Fibroblast of skin of left biceps (primary cell): ENCODE data around the gene CKAP2.
"Not testable (repeated sequence)": the region's sequence is repeated elsewhere in the genome, so short reads cannot be mapped to it uniquely, and the experiment has no call there.

ENCODE experiments used
- DNase-seq, 2 experiments: peaks; one replicate each; pipeline ENCODE4 v3.0.0-alpha.2; 2013; ENCODE audit warnings: low read depth in 2 of 2

The CKAP2 gene

DNA sequence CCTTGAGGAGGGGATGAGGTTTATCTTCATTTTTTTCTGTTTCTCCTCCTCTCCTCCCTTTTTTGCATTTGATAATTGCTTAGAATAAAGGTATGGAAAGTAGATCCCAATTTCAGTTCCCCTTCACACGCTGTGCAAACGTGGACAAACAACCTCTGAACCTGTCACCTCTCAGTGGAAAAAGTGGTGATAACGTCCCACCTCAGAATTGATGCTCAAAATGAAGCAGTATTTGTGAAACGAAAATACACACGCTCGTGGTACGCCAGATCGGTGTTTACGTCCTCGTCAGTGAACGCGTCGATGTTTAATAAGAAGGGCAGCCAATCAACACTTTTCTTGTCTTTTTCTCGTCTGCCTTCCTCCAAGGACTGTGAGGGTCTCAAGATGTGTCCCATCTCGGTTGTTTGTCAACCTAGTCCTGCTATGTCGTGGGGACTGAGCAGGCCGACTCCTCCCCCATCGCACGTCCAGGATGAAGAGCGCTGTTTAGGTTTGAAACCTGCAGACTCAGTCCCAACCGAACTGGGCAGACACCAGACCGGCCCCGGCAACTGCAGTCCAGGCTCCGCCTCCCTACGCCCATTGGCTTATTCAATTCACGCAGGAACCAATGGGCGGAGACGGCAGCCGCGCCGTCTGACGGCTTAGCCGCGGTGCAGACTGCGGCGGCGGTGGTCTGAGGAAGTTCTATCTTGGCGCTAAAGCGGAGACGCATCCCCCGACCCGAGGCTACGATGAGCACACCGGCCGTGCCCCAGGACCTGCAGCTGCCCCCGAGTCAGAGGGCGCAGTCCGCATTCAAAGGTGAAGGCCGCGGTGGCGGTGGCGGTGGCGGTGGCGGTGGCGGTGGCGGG lies at the start of gene CKAP2:
Gene CKAP2, plus strand, starts transcription at position 659 of the 857 bp plus-strand sequence. Its CDS starts 79 bp downstream, at position 738.
- peak; percentile 65 to 74 for DNase-seq

DNA sequence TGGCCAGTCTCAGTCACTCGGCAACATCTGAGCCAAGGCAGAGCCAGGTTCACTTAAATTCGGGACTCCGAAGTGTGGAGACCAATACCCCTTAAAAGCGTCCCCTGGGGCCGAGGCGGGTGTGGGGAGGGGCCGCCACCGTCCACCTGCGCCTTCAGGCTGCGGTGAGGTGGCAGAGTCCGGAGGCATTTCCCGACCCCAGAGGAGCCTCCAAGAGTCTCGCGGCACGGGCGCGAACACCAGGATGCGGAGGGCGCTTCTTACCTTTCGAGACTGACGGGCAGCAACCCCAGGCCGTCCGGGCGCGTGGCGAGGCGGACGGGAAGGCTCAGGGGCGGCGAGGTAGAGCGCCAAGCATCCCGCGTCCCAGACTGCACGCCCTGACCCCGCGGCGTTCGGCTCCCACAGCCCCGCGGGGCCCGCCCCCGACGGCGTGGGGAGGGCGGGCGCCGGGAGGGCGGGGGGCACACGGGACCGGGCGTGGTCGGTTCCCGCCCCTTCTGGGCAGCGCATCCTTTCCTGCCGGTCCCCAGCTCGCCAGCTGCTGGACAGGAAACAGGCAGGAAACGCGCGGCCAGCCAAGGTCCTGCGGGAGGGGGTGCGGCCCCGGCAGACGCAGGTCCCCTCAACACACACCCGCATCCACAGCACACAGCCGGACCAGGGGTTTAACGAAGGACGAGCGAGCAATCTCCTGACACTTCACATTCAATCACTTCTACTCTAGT lies 49.3 kb upstream of the CKAP2 start, which contains the start of gene THSD1:
Gene THSD1, minus strand, starts transcription at position 406 of the 728 bp plus-strand sequence. CDS start 3,572 bp downstream, outside the sequence.
- no peak for DNase-seq

GRCh38 chr13:52406629-52407028 lies 48.6 kb upstream of the CKAP2 start:
- no peak for DNase-seq

DNA sequence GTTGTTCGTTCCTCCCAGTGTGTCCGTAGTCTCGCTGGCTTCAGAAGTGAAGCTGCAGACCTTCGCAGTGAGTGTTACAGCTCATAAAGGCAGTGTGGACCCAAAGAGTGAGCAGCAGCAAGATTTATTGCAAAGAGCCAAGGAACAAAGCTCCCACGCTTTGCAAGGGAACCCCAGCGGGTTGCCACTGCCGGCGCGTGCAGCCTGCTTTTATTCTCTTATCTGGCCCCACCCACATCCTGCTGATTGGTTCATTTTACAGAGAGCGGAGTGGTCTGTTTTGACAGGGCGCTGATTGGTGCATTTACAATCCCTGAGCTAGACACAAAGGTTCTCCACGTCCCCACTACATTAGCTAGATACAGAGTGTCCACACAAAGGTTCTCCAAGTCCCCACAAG lies 47.8 kb upstream of the CKAP2 start:
- DNase-seq: not testable (repeated sequence)

DNA sequence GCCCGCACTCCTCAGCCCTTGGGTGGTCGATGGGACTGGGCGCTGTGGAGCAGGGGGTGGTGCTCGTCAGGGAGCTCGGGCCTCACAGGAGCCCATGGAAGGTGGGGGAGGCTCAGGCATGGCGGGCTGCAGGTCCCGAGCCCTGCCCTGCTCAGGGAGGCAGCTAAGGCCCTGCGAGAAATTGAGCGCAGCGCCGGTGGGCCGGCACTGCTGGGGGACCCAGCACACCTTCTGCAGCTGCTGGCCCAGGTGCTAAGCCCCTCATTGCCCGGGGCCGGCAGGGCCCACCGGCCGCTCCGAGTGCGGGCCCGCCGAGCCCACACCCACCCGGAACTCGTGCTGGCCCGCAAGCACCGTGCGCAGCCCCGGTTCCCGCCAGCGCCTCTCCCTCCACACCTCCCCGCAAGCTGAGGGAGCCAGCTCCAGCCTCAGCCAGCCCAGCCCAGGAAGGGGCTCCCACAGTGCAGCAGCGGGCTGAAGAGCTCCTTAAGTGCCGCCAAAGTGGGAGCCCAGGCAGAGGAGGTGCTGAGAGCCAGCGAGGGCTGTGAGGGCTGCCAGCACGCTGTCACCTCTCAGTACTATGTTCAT lies 47.1 kb upstream of the CKAP2 start:
- not testable (repeated sequence) for DNase-seq

- peak; percentile 19 to 33 for DNase-seq
Observed at GRCh38 chr13:52411629-52412028, 43.6 kb upstream of the CKAP2 start.

DNA sequence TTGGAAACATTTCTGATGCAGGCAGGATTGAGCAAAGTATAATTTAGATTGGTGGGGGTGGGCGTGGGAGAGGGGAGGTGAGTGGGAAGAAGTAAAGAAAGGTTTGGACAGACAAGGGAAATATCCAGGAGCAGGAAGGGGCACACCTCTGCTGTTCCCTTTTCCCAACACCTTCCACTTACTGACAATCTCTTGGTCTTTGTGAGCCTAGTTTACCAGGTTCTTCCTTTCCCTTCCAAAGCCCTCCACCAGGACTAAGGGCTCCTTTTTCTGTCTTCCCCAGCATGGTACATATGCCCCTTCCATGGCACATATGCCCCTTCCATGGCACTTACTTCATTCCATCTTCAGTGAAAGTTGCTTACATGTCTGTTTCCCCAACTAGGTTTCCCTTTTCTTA lies 43.1 kb upstream of the CKAP2 start:
- DNase-seq: no peak

DNA sequence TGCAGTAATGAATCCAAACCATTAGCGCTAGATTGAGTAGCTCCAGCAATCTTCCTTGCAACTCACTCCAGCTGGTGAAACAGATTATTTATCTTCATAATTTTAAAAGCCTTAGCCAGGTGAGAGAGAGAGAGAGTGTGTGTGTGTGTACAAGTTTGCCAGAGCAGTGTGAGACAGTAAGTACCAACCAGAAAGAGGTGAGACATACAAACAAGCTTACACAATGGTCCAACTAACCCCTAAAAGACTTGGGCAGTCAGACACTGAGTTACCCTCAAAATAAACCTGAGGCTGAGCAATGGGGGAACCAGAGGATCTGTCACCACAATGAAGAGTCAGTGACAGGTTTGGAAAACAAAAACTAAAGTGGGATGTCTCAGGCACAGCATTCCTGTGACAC lies 41.2 kb upstream of the CKAP2 start:
- no peak for DNase-seq

DNA sequence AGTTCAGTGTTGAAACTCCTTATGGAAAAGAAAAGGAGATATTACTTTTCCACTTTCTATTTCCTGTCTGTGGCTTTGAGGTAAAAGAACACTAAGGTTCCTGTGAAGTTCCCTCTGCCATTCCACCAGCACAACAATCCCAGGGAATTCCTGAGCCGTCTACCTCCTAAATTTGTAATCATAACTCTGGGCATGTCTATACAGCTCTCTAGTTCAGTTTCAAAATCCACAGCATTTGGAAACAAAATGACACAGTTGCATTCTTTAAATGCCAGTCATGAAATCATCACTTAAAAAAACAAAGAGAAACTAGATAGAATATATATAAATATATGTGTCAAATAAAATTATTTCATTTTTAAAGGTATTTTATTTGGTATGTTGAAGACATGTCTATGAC lies 40.3 kb upstream of the CKAP2 start:
- DNase-seq: peak; percentile 13 to 16

DNA sequence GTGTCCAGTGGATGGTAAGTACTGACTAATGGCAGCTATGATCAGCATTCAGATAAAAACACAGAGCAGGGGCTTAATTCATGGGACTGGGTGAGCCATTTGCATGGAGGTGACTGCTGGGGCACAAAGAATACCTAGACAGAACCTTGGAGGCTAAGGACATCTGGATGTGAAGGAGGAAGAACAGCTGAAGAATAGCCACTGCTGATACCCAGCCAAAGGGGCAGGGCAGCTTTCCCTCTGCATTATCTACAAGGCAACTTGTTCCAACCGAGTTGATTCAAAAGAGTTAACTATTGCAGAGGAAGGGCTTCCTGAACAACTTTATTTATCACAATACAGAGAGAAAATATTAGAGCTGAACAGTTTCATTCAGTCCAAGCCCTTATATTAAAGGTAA lies 36.2 kb upstream of the CKAP2 start:
- no peak for DNase-seq

GRCh38 chr13:52421216-52421615 lies 34.1 kb upstream of the CKAP2 start:
- DNase-seq: no peak

- DNase-seq: no peak
Observed at GRCh38 chr13:52428295-52428694, 27.0 kb upstream of the CKAP2 start.

GRCh38 chr13:52432456-52432855 lies 22.8 kb upstream of the CKAP2 start:
- DNase-seq: no peak

- DNase-seq: no peak
Observed at GRCh38 chr13:52446265-52446664, 9.0 kb upstream of the CKAP2 start.

DNA sequence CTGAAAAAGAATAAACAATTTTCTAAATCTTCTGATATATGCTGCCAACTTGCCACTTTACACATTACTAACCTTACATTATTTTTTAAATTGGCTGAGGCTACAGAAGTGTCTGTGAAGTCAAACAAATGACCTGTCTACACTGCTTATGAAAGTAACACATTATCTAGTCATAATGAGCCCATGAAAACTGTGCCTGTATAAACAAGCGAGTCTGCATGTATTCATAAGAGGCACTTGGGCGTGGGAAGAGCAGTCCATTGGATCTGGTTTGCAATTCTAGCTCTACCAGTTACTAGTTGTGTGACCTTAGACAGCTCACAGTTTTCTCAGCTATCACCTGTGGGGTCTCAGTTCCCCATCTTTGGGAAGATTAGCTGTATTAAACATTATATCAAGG lies 7.9 kb upstream of the CKAP2 start:
- DNase-seq: no peak

GRCh38 chr13:52447815-52448552 lies 7.3 kb upstream of the CKAP2 start:
- DNase-seq: no peak

DNA sequence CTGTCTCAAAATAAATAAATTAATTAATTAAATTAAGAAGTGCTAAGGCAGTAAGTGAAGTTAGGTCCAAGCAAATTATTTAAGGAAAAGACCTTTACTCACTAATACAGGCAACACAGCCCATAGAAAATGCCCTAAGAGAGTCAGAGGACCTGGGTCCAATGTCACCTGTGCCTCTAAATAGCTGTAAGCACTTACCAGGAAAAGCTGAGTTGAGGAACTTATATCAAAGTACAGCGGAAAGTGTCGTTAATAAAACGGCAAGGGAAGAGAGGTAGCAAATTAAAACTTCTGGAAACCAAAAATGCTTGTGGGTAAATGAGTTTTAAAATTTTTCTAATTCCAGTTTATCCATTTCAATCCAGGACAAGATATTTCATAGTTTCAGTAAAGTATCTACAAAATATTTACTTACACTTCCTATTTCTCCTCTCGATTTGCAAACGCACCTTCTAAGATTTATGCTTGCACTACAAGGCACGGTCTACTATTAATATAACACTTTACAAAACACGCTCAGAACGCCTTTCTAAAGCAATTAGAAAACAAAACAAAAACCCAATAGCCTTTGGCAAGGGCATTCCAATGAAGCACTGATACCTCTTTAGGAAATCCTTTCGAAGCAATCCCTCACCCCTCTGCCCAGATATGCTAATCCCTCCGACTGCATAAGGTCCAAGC lies 5.8 kb upstream of the CKAP2 start:
- DNase-seq: no peak

DNA sequence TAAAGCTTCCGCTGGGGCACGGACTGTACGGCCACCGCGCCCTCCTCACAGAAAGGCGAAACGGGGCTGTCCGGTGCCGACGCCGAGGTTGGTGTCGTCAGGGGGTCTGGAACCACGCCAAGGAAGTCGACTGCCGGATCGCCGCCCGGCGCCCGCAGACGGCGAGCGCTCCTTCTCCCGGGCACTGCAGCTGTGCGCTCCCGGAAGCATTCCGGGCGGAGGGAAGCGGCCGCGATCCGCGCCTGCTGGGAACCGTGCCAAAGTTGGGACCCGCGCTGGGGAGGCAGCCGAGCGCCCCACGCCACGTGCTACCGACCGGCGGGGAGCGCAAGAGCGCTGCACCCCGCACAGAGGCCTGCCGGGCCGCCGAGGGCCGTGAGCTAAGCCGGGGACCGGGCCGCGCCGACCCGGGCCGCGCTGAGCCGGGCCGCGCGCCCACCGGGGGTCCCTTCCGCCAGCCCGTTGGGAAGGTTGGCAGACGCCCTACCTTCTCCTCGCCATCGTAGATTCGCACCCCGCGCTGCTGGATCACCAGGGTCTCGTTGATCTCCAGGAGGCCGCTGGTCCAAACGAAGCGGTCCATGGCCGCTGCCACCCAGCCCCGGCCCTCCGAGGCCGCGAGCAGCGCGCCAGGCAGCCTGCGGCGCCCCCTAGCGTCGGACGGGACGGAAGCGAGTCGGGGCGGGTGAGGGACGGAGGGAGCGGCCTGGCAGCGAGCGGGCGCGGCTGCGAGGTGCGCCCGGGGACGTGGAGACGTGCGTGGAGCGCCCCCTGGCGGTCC lies 5.1 kb upstream of the CKAP2 start, which contains the start of gene VPS36:
Gene VPS36, minus strand, starts transcription at position 623 of the 781 bp plus-strand sequence. Its CDS starts 40 bp downstream, at position 583.
- peak; percentile 78 to 87 for DNase-seq

- DNase-seq: no peak
Observed at GRCh38 chr13:52450793-52451116, 4.5 kb upstream of the CKAP2 start.

GRCh38 chr13:52451135-52451804 lies 4.0 kb upstream of the CKAP2 start:
- no peak for DNase-seq
